NCI-H1105 (cell line): ENCODE data around the gene GTF2F1.
"Not testable (repeated sequence)": the region's sequence is repeated elsewhere in the genome, so short reads cannot be mapped to it uniquely, and the experiment has no call there.

Source experiments
- DNase-seq: peaks from one replicate; lab custom pipeline; 2025; lab: John Stamatoyannopoulos, UW

Gene GTF2F1

GRCh38 chr19:6417713-6418561 is 25.0 kb upstream of the GTF2F1 start:
- DNase-seq = no peak

GRCh38 chr19:6416658-6417405 is 23.9 kb upstream of the GTF2F1 start:
- no peak for DNase-seq

- no peak for DNase-seq
These were observed 22.7 kb upstream of the GTF2F1 start for GRCh38 chr19:6415591-6416190.

GRCh38 chr19:6414793-6415590 is 22.0 kb upstream of the GTF2F1 start:
- DNase-seq = no peak

- no peak for DNase-seq
These were observed 21.0 kb upstream of the GTF2F1 start for GRCh38 chr19:6413721-6414643.

- no peak for DNase-seq
These were observed 20.3 kb upstream of the GTF2F1 start for GRCh38 chr19:6413291-6413690.

GRCh38 chr19:6412447-6413091 is 19.6 kb upstream of the GTF2F1 start:
- no peak for DNase-seq

- no peak for DNase-seq
These were observed 19.1 kb upstream of the GTF2F1 start for GRCh38 chr19:6412061-6412446.

- no peak for DNase-seq
These were observed 16.4 kb upstream of the GTF2F1 start for GRCh38 chr19:6409346-6409745.

GRCh38 chr19:6406401-6406800 is 13.4 kb upstream of the GTF2F1 start:
- no peak for DNase-seq

- DNase-seq = no peak
These were observed 10.1 kb upstream of the GTF2F1 start for GRCh38 chr19:6402837-6403608.

GRCh38 chr19:6402058-6402457 is 9.1 kb upstream of the GTF2F1 start:
- DNase-seq = no peak

GRCh38 chr19:6400062-6400944 is 7.3 kb upstream of the GTF2F1 start:
- not testable (repeated sequence) for DNase-seq

- no peak for DNase-seq
These were observed 3.3 kb upstream of the GTF2F1 start for GRCh38 chr19:6396305-6396704.

- no peak for DNase-seq
These were observed 1.9 kb upstream of the GTF2F1 start for GRCh38 chr19:6394831-6395230.

GRCh38 chr19:6393983-6394412 is 1.0 kb upstream of the GTF2F1 start:
- no peak for DNase-seq

- no peak for DNase-seq
These were observed 517 bp downstream of the GTF2F1 start for GRCh38 chr19:6392221-6393073.

GRCh38 chr19:6387372-6387771 is 5.6 kb downstream of the GTF2F1 start:
- no peak for DNase-seq
